ENCODE measurements around the gene FBXO28.

- TF ChIP-seq CTCF (IDR thresholded peaks at IDR 0.05; ENCODE audit: poor library complexity) (no peak), EZH2 (IDR thresholded peaks at IDR 0.05; ENCODE audit: borderline replicate concordance) (no peak), EZH2phosphoT487 (IDR thresholded peaks at IDR 0.05; ENCODE audit: low read depth, severe bottlenecking, unreplicated experiment) (no peak)
Measured at GRCh38 chr1:224067207-224067606, 46.7 kb upstream of the FBXO28 start.

All from hepatocyte (in vitro differentiated cells).